Measurements from ENCODE around the gene CCM2. TPM values are rescaled to one million over a fixed set of nuclear protein-coding genes. Genes with fewer than 3 reads are reported as not detected.

The CCM2 gene
- total and polyA plus RNA-seq, 2 of the 8 experiments (the other 6 are each of a cell fraction or from before 2014, with no cell fraction given): 31.6 to 41.2 TPM

GRCh38 chr7:45013465-45013967 lies 13.5 kb downstream of the CCM2 start:
- no peaks in the 10 kb centered on the region for H3K4me1 ChIP-seq (replicated peaks in 1 of 4; ENCODE audit: control insufficient read depth in 3 of 4, insufficient read depth in 4 of 4, low read length in 3 of 4)
- no peak overlapping the region for H2BK120ac ChIP-seq (replicated peaks; ENCODE audit: low read depth, low read length)
- WGBS, 2 experiments (ENCODE audit: extremely low coverage in 1 of 2, insufficient coverage in 1 of 2, insufficient read length in 1 of 2, insufficient replicate concordance in 2 of 2, low coverage in 1 of 2, low lambda C conversion rate in 2 of 2, missing lambda C conversion rate in 1 of 2): 86% methylated on average over 2 of the region's 2 CpGs; no CpG with 5 or more reads in 1 of the 2 experiments
- no peak overlapping the region for H3K18ac ChIP-seq (ENCODE audit: extremely low read depth, low read length)
- H3K9ac ChIP-seq (replicated peaks in 1 of 4; ENCODE audit: extremely low read depth in 1 of 4, low read depth in 3 of 4, low read length in 3 of 4): no peak overlapping the region
- H3K4me2 ChIP-seq (ENCODE audit: insufficient read depth in 1 of 2, low read depth in 2 of 2, low read length in 2 of 2): no peak overlapping the region
- H3K56ac ChIP-seq (replicated peaks; ENCODE audit: insufficient read length, low read depth, low read length): no peak overlapping the region
- no peak for DNase-seq (ENCODE audit: low read depth in 1 of 2, low spot score in 2 of 2)
- H2BK5ac ChIP-seq (ENCODE audit: low read depth, low read length): no peak overlapping the region
- no peak overlapping the region for H2AFZ ChIP-seq (ENCODE audit: low read length)
- H4K8ac ChIP-seq (ENCODE audit: extremely low read depth, insufficient read depth, low read length): no peak overlapping the region
- H2AK5ac ChIP-seq (ENCODE audit: low read depth, low read length): no peak overlapping the region
- H3K9me3 ChIP-seq (ENCODE audit: insufficient read depth in 2 of 2, low read depth in 1 of 2, low read length in 1 of 2): peaks cover 0 to 7% of the 10 kb centered on the region in 2 experiments; a peak in 1 of 4 replicates
- ChIA-PET CTCF (ENCODE audit: partially characterized antibody) (interaction anchor here (2.3 kb wide), 1 partner anchor 40 kb away, joined by 6 read pairs; no protein-coding TSS in a partner anchor), POLR2A (ENCODE audit: partially characterized antibody) (interaction anchor here (1.0 to 1.2 kb wide), 2 partner anchors 11 to 13 kb away, joined by 3 to 4 read pairs; no protein-coding TSS in a partner anchor)
- H3K23ac ChIP-seq (ENCODE audit: insufficient read length): no peak overlapping the region
- H3K4me3 ChIP-seq (ENCODE audit: extremely low read depth in 1 of 4, insufficient read depth in 2 of 4, low read depth in 3 of 4, low read length in 4 of 4): no peak overlapping the region
- no peak overlapping the region for H2BK15ac ChIP-seq (ENCODE audit: low read length)
- no peak overlapping the region for H2BK20ac ChIP-seq (ENCODE audit: low read length)
- peaks cover 0 to 2% of the 10 kb centered on the region in 2 experiments for H4K20me1 ChIP-seq (replicated peaks in 1 of 2; ENCODE audit: control insufficient read depth in 1 of 2, insufficient read depth in 2 of 2, low read length in 2 of 2)
- H4K5ac ChIP-seq (ENCODE audit: insufficient read length, low read depth, low read length): no peak overlapping the region
- H3K36me3 ChIP-seq (ENCODE audit: control insufficient read depth in 2 of 4, insufficient read depth in 4 of 4, low read length in 3 of 4): no peaks in the 10 kb centered on the region; a peak in 2 of 8 replicates
- peaks cover 5% of the 10 kb centered on the region for H3K79me1 ChIP-seq (ENCODE audit: low read depth, low read length)
- H3K27me3 ChIP-seq (replicated peaks in 1 of 4; ENCODE audit: control insufficient read depth in 3 of 4, extremely low read depth in 1 of 4, insufficient read depth in 3 of 4, low read length in 3 of 4): no peaks in the 10 kb centered on the region
- H2BK12ac ChIP-seq (ENCODE audit: low read depth, low read length): no peak overlapping the region
- H3K4ac ChIP-seq (replicated peaks; ENCODE audit: insufficient read length, low read depth, low read length): no peak overlapping the region
- no peak for FAIRE-seq
- H3K23me2 ChIP-seq (ENCODE audit: low read depth, low read length): no peaks in the 10 kb centered on the region
- H4K91ac ChIP-seq (replicated peaks; ENCODE audit: insufficient read length, low read length): no peak overlapping the region
- H3K27ac ChIP-seq (ENCODE audit: low read depth, low read length): no peak overlapping the region
- no peak overlapping the region for H3K14ac ChIP-seq (ENCODE audit: insufficient read length)
- peaks cover 0 to 4% of the 10 kb centered on the region in 2 experiments; a peak in 1 of 4 replicates for H3K79me2 ChIP-seq (ENCODE audit: control insufficient read depth in 1 of 2, insufficient read depth in 2 of 2, low read length in 2 of 2)
- no peak for TF ChIP-seq FOSL1 (IDR thresholded peaks at IDR 0.05; ENCODE audit: insufficient read depth, low read depth, low read length)
- TF ChIP-seq POU5F1 (IDR thresholded peaks at IDR 0.05; ENCODE audit: low read depth, low read length): no peak
- no peak for TF ChIP-seq TAF7 (optimal IDR thresholded peaks at IDR 0.05; ENCODE audit: borderline replicate concordance, low read depth, low read length)
- TF ChIP-seq EP300 (IDR thresholded peaks at IDR 0.05; ENCODE audit: borderline replicate concordance in 1 of 2, low read depth in 2 of 2, low read length in 2 of 2): no peak
- TF ChIP-seq SUZ12 (IDR thresholded peaks at IDR 0.05; ENCODE audit: low read length): no peak
- no peak for TF ChIP-seq E2F6 (IDR thresholded peaks at IDR 0.05)
- TF ChIP-seq TAF1 (IDR thresholded peaks at IDR 0.05; ENCODE audit: low read depth, low read length): no peak
- no peak for TF ChIP-seq CTBP2 (IDR thresholded peaks at IDR 0.05; ENCODE audit: borderline replicate concordance, insufficient read depth, insufficient read length, low read length)
- no peak for TF ChIP-seq CHD1 (IDR thresholded peaks at IDR 0.05; ENCODE audit: low read depth, low read length)
- no peak for TF ChIP-seq POLR2AphosphoS5 (IDR thresholded peaks at IDR 0.05; ENCODE audit: low read depth, low read length)
- TF ChIP-seq RBBP5 (IDR thresholded peaks at IDR 0.05; ENCODE audit: borderline replicate concordance, low read depth, low read length): no peak

Measured in H1 (cell line).